Left kidney (tissue), 2 donors: ENCODE data around the gene FOXL1. TPM values are rescaled to one million over a fixed set of nuclear protein-coding genes. Genes with fewer than 3 reads are reported as not detected.

ENCODE experiments used
- DNase-seq: peaks from one replicate; pipeline ENCODE4 v3.0.0-alpha.2; 2013
- polyA plus RNA-seq: library from polyadenylated mRNA; unstranded; fragments of 120-200 nt; gene quantifications from one replicate; pipeline ENCODE4 v1.2.1, GENCODE V29; 2013; ENCODE audit not compliant: insufficient read length

FOXL1 gene
- polyA plus RNA-seq, 1 donor = 13.9 TPM

- DNase-seq = no peak
Measured at GRCh38 chr16:86567701-86568581, 10.4 kb upstream of the FOXL1 start.

- DNase-seq = no peak
Measured at GRCh38 chr16:86568677-86569623, 9.4 kb upstream of the FOXL1 start.

- no peak for DNase-seq
Measured at GRCh38 chr16:86569701-86570447, 8.5 kb upstream of the FOXL1 start.

- no peak for DNase-seq
Measured at GRCh38 chr16:86570558-86571529, 7.5 kb upstream of the FOXL1 start.

- DNase-seq = no peak
Measured at GRCh38 chr16:86571530-86571915, 6.8 kb upstream of the FOXL1 start.

- no peak for DNase-seq
Measured at GRCh38 chr16:86572041-86572521, 6.3 kb upstream of the FOXL1 start.

GRCh38 chr16:86572606-86573005 lies 5.7 kb upstream of the FOXL1 start:
- DNase-seq = no peak

GRCh38 chr16:86573215-86573614 lies 5.1 kb upstream of the FOXL1 start:
- DNase-seq = no peak

GRCh38 chr16:86573646-86574508 lies 4.5 kb upstream of the FOXL1 start:
- DNase-seq = no peak

GRCh38 chr16:86574646-86575045 lies 3.7 kb upstream of the FOXL1 start:
- no peak for DNase-seq

- DNase-seq = no peak
Measured at GRCh38 chr16:86575095-86575685, 3.2 kb upstream of the FOXL1 start.

- peak; percentile 95 for DNase-seq
Measured at GRCh38 chr16:86575754-86576557, 2.4 kb upstream of the FOXL1 start.

GRCh38 chr16:86576591-86577313 lies 1.6 kb upstream of the FOXL1 start:
- no peak for DNase-seq

GRCh38 chr16:86577314-86577971 lies 906 bp upstream of the FOXL1 start:
- DNase-seq = no peak

GRCh38 chr16:86578611-86579267 lies 390 bp downstream of the FOXL1 start:
- DNase-seq = no peak

- no peak for DNase-seq
Measured at GRCh38 chr16:86579268-86580062, 1.1 kb downstream of the FOXL1 start.
